Lower leg skin (tissue), 3 donors: ENCODE measurements around the gene LMF1.

Source experiments
- POLR2A ChIP-seq, 2 donors: fragments of 450-650 bp; IDR thresholded peaks; one replicate each; pipeline ENCODE4 v1.6.1; 2016 to 2017; ENCODE audit warnings: antibody characterized with exemption in 2 of 2, mild to moderate bottlenecking in 1 of 2, moderate library complexity in 1 of 2
- TF ChIP-seq, protein P1 (sequence below), 3 donors: fragments of 450-650 bp; IDR thresholded peaks; one replicate each; pipeline ENCODE4 v1.5.1; 2016; ENCODE audit warnings: antibody characterized with exemption in 3 of 3, mild to moderate bottlenecking in 3 of 3, moderate library complexity in 2 of 3

DNA sequence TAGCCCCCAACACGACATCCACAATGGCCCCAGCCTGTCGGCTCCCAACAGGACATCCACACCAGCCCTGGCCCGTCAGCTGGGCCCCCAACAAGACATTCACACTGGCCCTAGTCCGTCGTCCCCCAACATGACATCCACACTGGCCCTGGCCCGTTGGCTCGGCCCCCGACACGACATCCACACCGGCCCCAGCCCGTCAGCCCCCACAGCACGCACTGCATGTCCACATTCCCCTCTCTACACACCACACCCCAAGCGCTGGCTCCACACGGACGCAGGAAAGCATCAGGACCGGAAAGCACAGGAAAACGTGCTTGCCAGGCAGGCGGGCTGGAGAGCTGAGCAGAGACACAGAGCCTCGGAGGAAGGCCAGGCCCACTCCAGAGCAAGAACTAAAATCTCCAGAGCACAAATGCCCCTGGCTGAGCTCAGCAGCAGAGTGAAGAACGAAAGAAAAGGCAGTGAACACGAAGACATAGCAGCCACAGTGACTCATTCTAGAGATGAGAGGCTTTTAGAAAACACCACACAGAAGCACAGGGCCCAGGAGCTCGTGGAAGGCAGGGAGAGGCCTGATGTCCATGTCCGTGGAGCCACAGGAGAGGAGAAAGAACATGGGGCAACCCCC, 50.6 kb downstream of the LMF1 start:
- TF ChIP-seq, protein P1, sequence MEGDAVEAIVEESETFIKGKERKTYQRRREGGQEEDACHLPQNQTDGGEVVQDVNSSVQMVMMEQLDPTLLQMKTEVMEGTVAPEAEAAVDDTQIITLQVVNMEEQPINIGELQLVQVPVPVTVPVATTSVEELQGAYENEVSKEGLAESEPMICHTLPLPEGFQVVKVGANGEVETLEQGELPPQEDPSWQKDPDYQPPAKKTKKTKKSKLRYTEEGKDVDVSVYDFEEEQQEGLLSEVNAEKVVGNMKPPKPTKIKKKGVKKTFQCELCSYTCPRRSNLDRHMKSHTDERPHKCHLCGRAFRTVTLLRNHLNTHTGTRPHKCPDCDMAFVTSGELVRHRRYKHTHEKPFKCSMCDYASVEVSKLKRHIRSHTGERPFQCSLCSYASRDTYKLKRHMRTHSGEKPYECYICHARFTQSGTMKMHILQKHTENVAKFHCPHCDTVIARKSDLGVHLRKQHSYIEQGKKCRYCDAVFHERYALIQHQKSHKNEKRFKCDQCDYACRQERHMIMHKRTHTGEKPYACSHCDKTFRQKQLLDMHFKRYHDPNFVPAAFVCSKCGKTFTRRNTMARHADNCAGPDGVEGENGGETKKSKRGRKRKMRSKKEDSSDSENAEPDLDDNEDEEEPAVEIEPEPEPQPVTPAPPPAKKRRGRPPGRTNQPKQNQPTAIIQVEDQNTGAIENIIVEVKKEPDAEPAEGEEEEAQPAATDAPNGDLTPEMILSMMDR (IDR thresholded peaks at IDR 0.05), result no peak
- TF ChIP-seq POLR2A (IDR thresholded peaks at IDR 0.05), result no peak
